GF-D8 (cell line): ENCODE measurements around the gene FOXI3.

Experiments used
- DNase-seq: peaks from one replicate; lab custom pipeline; 2025; lab: John Stamatoyannopoulos, UW

Gene FOXI3

GRCh38 chr2:88452565-88452905 lies at the start of gene FOXI3:
Gene FOXI3 (minus strand): TSS chr2:88452693. CDS start chr2:88452535, 158 bp downstream.
- DNase-seq, result no peak

DNA sequence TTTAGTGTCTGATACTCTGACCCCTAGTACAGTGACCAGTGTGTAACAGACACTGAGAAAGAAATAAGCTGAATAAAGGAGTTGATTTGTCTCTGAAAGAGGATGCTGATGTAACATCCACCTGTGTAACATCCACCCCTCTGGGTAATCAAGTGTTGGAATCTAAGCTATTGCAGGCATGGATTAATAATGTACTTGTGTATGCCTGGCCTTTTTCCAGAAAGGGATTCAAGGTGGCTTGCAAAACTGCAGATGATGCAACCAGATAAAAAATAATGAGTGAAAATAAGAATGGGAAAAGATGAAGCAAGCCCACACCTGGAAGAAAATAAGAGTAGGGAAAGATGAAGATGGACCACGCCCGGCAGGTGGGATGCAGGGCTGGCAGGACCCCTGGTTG lies 48.2 kb upstream of the FOXI3 start:
- DNase-seq, result no peak

DNA sequence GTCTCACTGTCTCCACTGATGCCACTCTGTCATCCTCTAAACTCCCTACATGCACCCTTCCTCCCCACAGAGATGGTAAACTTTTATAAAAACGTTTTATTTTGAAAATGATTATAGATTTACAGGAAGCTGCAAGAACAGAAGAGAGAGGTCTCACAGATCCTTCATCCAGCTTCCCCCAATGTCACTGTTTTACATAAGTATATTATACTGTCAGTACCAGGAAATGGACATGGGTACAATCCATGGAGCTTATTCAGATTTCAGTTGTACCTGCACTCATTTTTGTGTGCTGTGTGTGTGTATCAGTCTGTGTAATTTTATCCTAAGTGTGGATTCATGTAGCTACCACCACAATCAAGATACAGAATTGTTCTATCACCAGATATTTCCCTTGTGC lies 46.7 kb upstream of the FOXI3 start:
- DNase-seq, result no peak

GRCh38 chr2:88493481-88493880 lies 41.0 kb upstream of the FOXI3 start:
- DNase-seq, result no peak

DNA sequence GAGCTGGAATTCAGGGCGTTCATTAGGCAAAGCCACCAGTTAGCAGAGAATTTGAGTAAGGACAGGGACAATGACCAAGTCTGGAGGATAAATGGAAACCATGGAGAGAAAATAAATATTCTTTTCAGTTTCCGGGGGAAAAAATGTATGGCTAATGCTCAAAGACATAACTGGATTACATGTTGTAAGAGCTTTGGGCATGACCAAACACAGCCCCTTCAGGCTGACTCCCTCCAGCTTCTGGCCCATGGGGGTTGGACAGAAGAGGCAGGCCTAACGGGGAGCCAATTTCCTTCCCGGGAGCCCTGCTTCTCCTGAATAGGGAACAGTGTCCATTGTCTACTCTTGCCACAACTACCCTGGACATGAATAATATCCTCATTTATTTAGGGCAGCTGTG lies 39.5 kb upstream of the FOXI3 start:
- no peak for DNase-seq

- no peak for DNase-seq
Measured at GRCh38 chr2:88489181-88489580, 36.7 kb upstream of the FOXI3 start.

DNA sequence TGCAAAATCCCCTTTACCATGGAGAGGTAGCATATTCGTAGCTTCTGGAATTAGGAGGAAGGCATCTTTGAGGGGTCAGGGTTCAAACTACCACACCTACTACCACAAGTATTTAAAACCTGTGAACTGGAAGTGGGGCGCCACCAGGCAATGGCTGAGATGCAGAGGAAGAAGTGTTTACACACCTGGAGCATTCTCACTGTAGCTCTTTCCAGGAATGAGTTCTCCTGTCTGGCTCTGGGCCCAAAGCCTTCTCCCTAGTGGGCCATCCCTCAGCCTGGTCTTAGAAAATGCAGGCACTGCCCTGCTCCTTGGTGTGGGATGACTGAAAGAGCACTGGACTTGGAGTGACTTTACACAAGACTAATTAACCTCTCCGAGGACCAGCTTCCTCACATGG lies 30.7 kb upstream of the FOXI3 start:
- DNase-seq, result no peak

DNA sequence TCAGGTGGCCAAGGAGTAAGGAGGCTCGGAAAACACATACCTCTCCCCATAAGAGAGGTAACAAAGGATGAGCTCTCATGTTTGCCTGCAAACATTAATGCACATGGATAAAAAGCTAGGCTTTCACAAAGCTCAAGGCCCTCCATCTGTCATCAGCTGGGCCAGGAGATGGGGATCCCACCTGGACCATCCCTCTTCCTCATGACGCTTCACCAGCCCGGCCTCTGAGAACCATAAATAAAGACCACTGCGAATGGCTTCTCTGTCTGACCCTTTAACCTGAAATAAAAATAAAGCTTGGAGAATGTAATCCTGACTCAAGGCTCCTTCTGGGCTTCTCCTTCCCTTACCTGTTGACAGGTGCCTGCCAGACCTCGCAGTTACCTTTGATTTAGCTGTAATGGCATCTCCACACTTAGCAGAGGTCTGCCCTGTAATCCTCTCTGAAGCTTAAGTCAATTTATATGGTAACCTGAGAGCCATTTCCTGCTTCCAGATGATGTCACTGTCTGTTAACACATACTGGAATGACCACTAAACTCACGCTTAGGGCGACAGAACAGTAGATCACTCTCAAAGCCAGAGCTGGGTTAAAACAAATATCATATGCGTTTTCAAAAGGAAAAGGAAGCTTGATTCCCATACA lies 29.3 kb upstream of the FOXI3 start:
- no peak for DNase-seq

DNA sequence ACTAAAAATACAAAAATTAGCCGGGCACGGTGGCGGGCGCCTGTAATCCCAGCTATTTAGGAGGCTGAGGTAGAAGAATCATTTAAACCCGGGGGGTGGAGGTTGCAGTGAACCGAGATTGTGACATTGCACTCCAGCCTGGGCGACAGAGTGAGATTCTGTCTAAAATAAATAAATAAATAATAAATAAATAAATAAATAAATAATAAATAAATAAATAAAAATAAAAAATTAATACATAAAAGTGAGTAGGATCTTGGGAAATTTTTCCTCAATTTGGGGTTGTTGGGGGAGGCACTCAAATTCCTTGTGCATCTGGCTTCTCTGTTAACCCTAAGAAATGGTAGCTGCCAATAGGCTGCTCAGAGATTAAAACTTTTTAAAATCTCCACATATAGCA lies 20.3 kb upstream of the FOXI3 start:
- DNase-seq, result no peak

DNA sequence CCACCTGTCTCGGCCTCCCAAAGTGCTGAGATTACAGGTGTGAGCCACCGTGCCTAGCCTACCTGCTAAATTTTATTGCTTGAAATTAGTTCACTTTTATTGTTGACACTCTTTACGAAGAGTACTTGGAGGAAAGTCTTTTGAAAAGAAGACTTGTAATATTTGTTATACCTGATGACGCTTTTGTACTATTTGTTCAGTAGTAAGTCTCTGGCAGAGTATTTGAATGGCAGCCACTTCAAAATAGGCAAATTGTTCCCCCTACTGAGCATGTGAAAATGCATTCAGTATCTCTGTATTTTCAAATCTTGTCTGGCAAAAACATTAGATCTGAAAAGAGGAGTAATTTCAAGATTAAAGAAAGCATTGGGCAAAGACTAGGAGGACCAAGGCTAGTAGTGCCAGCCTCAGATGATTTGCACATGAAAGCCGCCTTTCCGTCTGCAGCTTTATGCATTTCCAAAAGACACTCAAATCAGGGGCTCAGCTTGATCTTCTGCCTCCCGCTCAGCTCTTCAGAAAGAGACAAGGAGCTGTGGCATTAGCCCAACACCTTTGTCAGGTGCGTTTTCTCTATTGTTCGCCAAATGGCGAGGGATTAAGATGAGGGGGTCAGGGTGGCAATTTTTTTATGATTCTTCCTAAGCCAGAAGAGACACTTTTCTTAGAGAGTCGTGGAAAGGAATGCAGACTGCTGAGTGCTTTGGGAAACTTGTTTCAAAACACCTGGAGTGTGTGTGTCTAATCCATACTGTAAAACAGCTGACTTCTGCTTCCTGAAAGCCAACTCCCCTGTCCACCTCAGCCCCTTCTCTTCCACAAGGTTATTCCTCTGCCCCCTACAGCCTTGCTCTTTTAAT lies 18.8 kb upstream of the FOXI3 start:
- no peak for DNase-seq

GRCh38 chr2:88469202-88470114 lies 17.0 kb upstream of the FOXI3 start:
- DNase-seq, result no peak

GRCh38 chr2:88464153-88464552 lies 11.7 kb upstream of the FOXI3 start:
- DNase-seq, result no peak

GRCh38 chr2:88458633-88459032 lies 6.1 kb upstream of the FOXI3 start:
- no peak for DNase-seq

DNA sequence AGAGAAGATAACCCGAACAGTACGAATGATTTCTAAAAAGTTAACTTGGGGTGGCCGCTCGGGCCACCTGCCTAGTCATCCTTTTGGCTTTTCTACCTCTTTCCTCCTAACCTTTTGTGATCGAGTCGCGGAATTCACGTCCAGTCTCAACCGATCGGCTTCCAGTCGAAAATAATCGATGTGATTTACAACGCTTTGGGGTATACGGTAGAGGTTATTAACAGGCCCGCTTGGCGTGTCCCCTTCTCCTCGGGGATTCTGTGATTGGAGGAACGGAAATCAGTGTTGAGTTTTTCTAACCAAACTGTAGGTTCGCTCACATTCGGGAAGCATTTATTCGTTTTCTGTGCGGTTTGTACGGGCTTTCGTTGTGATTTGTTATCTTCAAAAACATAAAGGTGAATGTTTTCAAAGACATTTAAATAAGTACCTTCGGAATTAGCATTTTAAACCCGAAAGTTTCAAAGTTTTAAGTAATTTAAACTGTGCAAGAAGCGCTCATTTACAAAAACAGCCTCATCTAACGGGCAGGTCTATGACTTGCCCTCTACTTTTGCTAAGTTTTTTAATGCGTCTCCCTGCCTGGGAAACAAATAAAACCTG lies 588 bp upstream of the FOXI3 start:
- DNase-seq, result no peak

- no peak for DNase-seq
Measured at GRCh38 chr2:88451811-88452564, 505 bp downstream of the FOXI3 start.

GRCh38 chr2:88450925-88451810 lies 1.3 kb downstream of the FOXI3 start:
- DNase-seq, result no peak

GRCh38 chr2:88450186-88450585 lies 2.3 kb downstream of the FOXI3 start:
- DNase-seq, result no peak

GRCh38 chr2:88448248-88448647 lies 4.2 kb downstream of the FOXI3 start:
- DNase-seq, result no peak

GRCh38 chr2:88443353-88443938 lies 9.0 kb downstream of the FOXI3 start:
- no peak for DNase-seq

- DNase-seq, result no peak
Measured at GRCh38 chr2:88442473-88442872, 10.0 kb downstream of the FOXI3 start.
